Measurements from ENCODE around the gene ORC2.

- TF ChIP-seq, protein P1, sequence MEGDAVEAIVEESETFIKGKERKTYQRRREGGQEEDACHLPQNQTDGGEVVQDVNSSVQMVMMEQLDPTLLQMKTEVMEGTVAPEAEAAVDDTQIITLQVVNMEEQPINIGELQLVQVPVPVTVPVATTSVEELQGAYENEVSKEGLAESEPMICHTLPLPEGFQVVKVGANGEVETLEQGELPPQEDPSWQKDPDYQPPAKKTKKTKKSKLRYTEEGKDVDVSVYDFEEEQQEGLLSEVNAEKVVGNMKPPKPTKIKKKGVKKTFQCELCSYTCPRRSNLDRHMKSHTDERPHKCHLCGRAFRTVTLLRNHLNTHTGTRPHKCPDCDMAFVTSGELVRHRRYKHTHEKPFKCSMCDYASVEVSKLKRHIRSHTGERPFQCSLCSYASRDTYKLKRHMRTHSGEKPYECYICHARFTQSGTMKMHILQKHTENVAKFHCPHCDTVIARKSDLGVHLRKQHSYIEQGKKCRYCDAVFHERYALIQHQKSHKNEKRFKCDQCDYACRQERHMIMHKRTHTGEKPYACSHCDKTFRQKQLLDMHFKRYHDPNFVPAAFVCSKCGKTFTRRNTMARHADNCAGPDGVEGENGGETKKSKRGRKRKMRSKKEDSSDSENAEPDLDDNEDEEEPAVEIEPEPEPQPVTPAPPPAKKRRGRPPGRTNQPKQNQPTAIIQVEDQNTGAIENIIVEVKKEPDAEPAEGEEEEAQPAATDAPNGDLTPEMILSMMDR (IDR thresholded peaks at IDR 0.05 in 4 of 5, conservative IDR thresholded peaks at IDR 0.05 in 1 of 5), result no peak
- no peak for TF ChIP-seq POLR2A (IDR thresholded peaks at IDR 0.05)
Measured at GRCh38 chr2:200945395-200945729, 18.1 kb downstream of the ORC2 start.
